ENCODE data around the gene PYCR2.

Gene PYCR2

DNA sequence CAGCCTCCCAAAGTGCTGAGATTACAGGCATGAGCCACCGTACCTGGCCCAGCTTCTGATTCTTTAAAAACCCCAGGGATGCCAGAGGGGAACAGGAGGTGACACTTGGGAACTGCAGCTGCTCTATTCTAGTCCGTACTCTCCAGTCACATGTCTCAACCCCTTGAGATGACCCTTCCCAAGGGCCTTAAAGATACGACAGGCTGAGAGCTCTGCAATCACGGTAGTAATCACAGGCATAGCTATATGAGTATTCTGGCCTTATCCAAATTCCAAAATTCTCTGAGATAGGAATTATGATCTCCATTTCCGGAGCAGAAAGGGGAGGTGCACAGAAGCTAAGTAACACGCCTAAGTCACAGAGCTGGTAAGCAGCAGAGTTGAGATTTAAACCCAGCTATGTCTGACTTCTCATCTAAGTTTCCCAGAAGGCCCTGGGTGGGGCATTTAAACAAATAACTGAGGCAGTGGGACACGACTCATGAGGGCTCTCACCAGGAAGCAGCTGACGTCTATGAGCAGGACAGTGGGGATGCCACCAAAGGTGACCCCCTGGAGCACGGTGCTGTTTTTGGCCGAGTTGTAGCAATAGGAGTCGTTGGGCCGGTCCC, 47.0 kb downstream of the PYCR2 start:
- FAIRE-seq = no peak
- TF ChIP-seq, protein P1, sequence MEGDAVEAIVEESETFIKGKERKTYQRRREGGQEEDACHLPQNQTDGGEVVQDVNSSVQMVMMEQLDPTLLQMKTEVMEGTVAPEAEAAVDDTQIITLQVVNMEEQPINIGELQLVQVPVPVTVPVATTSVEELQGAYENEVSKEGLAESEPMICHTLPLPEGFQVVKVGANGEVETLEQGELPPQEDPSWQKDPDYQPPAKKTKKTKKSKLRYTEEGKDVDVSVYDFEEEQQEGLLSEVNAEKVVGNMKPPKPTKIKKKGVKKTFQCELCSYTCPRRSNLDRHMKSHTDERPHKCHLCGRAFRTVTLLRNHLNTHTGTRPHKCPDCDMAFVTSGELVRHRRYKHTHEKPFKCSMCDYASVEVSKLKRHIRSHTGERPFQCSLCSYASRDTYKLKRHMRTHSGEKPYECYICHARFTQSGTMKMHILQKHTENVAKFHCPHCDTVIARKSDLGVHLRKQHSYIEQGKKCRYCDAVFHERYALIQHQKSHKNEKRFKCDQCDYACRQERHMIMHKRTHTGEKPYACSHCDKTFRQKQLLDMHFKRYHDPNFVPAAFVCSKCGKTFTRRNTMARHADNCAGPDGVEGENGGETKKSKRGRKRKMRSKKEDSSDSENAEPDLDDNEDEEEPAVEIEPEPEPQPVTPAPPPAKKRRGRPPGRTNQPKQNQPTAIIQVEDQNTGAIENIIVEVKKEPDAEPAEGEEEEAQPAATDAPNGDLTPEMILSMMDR (IDR thresholded peaks at IDR 0.05; ENCODE audit: insufficient read depth, missing control alignments) = no peak
- no peak for DNase-seq (ENCODE audit: insufficient read length, low spot score)

DNA sequence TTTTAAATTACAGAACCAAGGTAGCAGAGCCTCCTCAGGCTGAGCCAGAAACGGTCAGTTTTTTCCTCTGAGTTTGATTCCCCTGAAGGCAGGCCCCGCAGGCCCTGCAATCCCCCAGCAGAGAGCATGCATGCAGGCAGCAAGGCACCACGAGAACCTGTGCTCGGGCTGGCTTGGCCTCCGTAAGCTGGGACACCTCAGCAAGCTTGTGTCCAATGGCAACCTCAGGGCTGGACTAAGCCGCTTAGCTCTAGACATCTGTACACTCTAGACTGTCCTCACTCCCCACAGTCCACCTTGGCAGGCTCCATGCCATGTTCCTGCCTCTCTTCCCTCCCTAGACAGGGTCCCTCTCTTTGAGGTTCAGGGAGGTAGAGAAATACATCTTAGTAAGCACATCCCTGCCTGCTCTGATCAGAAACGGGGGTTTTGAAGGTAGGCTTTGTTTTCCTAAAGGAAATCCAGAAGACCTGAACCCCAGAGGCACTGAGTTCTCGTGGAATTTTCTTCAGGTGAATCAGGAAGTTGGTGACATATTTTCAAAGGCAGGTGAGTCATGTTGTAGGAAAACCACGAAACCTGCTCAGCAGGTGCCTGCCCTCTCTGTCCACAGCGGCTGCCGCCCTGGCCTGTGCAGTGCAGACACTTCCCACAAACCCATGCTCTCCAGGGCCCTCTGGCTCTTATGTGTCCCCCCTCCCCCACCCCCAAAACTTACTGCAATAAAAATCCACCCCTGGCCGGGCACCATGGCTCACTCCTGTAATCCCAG, 48.8 kb downstream of the PYCR2 start:
- DNase-seq (ENCODE audit: insufficient read length, low spot score) (peak; percentile 93), FAIRE-seq (peak; percentile 95)
- TF ChIP-seq, protein P1 (IDR thresholded peaks at IDR 0.05; ENCODE audit: insufficient read depth, missing control alignments) = no peak

DNA sequence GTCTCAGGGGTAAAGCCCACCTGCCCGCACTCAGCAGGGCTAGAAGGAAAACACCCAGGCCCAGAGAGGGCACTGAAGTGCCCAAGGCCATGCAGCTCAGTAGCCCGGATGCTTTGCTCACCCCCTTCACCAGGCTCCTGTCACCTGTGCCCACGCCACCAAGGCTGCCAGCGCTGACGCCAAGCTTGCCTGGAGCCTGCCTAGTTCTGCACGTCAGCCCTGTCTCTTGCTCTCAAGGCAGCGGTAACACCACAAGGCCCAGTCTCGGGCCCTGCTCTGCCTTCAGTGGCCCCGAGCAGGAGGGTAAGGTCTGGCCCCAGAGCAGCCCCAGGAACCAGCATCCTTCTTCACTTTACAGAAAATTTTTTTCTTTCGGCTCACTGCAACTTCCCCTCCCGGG, 49.6 kb downstream of the PYCR2 start:
- DNase-seq (ENCODE audit: insufficient read length, low spot score) (no peak), FAIRE-seq (no peak)
- TF ChIP-seq, protein P1 (IDR thresholded peaks at IDR 0.05; ENCODE audit: insufficient read depth, missing control alignments) = no peak

DNA sequence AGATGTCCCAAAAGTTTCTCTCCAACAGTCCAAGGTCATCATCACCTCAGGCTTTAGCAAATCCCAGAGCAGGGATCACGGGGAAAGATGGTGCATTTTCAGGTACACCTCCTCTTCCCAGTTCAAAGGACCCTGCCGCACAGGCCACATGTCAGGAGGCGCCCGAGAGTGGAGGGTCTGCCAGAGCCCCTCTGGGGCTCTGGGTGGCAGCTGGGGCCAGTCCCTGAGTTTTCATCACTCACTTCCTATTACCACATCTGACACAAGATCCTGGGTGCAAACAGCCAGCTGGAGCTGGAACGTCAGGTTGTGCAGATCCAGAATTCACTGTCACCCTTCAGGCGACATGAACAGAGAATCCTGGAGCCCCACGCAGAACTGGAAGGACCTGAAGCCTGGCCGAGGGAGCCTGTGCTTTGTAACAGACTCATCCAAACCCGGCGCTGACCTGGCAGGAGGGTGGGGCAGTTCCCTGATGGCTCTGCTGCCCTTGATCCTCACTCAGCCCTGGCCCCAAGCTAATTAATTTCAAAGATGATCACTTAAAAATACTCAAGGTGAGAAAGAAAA, 50.7 kb downstream of the PYCR2 start:
- TF ChIP-seq, protein P1 (IDR thresholded peaks at IDR 0.05; ENCODE audit: insufficient read depth, missing control alignments) = no peak
- no peak for FAIRE-seq
- DNase-seq (ENCODE audit: insufficient read length, low spot score) = no peak

DNA sequence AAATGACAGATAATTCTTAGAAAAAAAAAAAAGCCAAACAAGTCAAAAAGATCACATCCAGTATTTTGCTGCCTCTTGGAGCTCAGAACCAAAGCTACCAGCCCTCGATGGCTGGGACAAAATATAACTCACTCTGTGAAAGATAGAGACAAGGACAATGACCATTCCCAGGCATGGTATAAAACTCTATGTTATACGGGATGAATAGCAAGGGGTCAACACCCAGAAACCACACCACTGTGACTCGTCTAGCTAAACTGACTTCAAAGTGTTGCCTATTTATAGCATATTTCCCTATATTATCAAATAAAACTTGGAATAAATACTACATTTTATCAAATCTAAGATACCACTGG, 52.0 kb downstream of the PYCR2 start:
- DNase-seq (ENCODE audit: insufficient read length, low spot score) (no peak), FAIRE-seq (no peak)
- TF ChIP-seq, protein P1 (IDR thresholded peaks at IDR 0.05; ENCODE audit: insufficient read depth, missing control alignments) = no peak

DNA sequence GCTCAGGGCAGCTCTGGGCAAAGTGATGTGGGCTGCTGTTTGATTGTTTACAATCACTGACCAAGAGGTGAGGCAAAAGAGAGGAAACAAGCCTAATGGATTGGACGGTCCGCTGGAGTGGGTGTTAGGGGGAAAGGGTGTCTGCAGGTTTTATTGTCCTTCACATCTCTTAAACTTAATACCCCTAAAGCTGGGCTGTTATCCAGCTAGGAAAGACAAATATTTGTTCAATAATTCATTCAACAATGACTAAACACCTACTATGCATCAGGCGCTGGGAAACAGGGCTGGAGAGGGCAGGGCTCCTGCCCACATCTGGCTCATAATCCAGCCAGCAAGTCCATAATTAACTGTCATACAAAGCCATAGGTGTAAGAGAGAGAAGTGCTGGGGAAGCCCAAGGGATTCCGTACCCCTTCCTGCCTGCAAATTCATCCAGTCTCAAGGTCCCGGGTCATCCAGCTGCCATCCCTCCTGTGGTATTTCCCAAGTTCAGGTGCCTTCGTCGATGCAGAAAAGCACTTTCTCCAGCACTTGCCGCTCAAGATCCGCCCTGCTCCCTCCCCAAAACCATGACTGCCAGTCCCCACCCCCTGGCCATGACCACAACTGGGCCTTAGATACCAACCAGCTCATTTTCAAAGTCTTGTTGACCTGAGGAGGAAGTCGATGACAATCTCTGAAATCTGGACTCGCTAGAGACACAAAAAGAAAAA, 52.5 kb downstream of the PYCR2 start:
- DNase-seq (ENCODE audit: insufficient read length, low spot score) (no peak), FAIRE-seq (no peak)
- TF ChIP-seq, protein P1 (IDR thresholded peaks at IDR 0.05; ENCODE audit: insufficient read depth, missing control alignments) = no peak
